Trophoblast cell (in vitro differentiated cells and primary cell): ENCODE results near the gene ADCY5.
"Not testable (repeated sequence)": the region's sequence is repeated elsewhere in the genome, so short reads cannot be mapped to it uniquely, and the experiment has no call there.

ENCODE experiments used
- DNase-seq, 2 donors: peaks; one replicate each; pipeline ENCODE4 v3.0.0-alpha.2; 2016
- H2AFZ ChIP-seq: 2 replicates; pipeline ENCODE4 v1.6.1; 2013; ENCODE audit warnings: low read length, moderate library complexity, mild to moderate bottlenecking; ENCODE audit not compliant: insufficient read depth, poor library complexity
- H2AK5ac ChIP-seq: 2 replicates; pipeline ENCODE4 v1.6.1; 2013; ENCODE audit warnings: mild to moderate bottlenecking, low read length
- H2BK120ac ChIP-seq: 2 replicates; pipeline ENCODE4 v1.6.1; 2013; ENCODE audit warnings: low read length, mild to moderate bottlenecking, moderate library complexity; ENCODE audit not compliant: insufficient read depth, poor library complexity
- H2BK12ac ChIP-seq: 2 replicates; pipeline ENCODE4 v1.6.1; 2013; ENCODE audit warnings: mild to moderate bottlenecking, low read length, moderate library complexity
- H2BK5ac ChIP-seq: 2 replicates; pipeline ENCODE4 v1.6.1; 2013; ENCODE audit warnings: low read length, low read depth, moderate library complexity, mild to moderate bottlenecking; ENCODE audit not compliant: poor library complexity
- H3K14ac ChIP-seq: 2 replicates; pipeline ENCODE4 v1.6.1; 2013; ENCODE audit warnings: mild to moderate bottlenecking, low read length
- H3K18ac ChIP-seq: 2 replicates; pipeline ENCODE4 v1.6.1; 2013; ENCODE audit warnings: mild to moderate bottlenecking, low read length
- H3K23ac ChIP-seq: 2 replicates; pipeline ENCODE4 v1.6.1; 2013; ENCODE audit warnings: low read length
- H3K27ac ChIP-seq: 2 replicates; pipeline ENCODE4 v1.5.1; 2013; ENCODE audit warnings: low read depth, mild to moderate bottlenecking, inconsistent platforms, low read length, moderate library complexity
- H3K27me3 ChIP-seq: 2 replicates; pipeline ENCODE4 v1.6.1; 2013; ENCODE audit warnings: inconsistent platforms, mild to moderate bottlenecking, low read length, moderate library complexity; ENCODE audit not compliant: insufficient read depth
- H3K36me3 ChIP-seq, 2 experiments: 1 replicate in 1 of 2; 2 replicates in 1 of 2; pipeline ENCODE4 v1.6.1; 2013; ENCODE audit warnings: low read length in 2 of 2, mild to moderate bottlenecking in 2 of 2, moderate library complexity in 1 of 2; ENCODE audit not compliant: insufficient read depth in 2 of 2, control insufficient read depth in 1 of 2
- H3K4ac ChIP-seq: 2 replicates; pipeline ENCODE4 v1.6.1; 2013; ENCODE audit warnings: low read depth, mild to moderate bottlenecking, low read length, moderate library complexity
- H3K4me1 ChIP-seq, 2 experiments: 1 replicate in 1 of 2; 2 replicates in 1 of 2; pipeline ENCODE4 v1.6.1; 2013; ENCODE audit warnings: low read length in 2 of 2, mild to moderate bottlenecking in 2 of 2, moderate library complexity in 1 of 2; ENCODE audit not compliant: insufficient read depth in 2 of 2, control insufficient read depth in 1 of 2
- H3K4me2 ChIP-seq: 2 replicates; pipeline ENCODE4 v1.6.1; 2013; ENCODE audit warnings: inconsistent platforms, mild to moderate bottlenecking, low read length, moderate library complexity
- H3K4me3 ChIP-seq: 2 replicates; pipeline ENCODE4 v1.5.1; 2013; ENCODE audit warnings: mild to moderate bottlenecking, low read depth, low read length, inconsistent platforms
- H3K79me1 ChIP-seq: one replicate; pipeline ENCODE4 v1.6.1; 2013; ENCODE audit warnings: low read length
- H3K79me2 ChIP-seq: 2 replicates; pipeline ENCODE4 v1.6.1; 2013; ENCODE audit warnings: low read length, mild to moderate bottlenecking; ENCODE audit not compliant: control insufficient read depth, insufficient read depth, poor library complexity
- H3K9ac ChIP-seq: 2 replicates; pipeline ENCODE4 v1.6.1; 2013; ENCODE audit warnings: mild to moderate bottlenecking, low read length
- H3K9me3 ChIP-seq: 2 replicates; pipeline ENCODE4 v1.6.1; 2013; ENCODE audit warnings: low read depth, mild to moderate bottlenecking, control low read depth, inconsistent platforms, low read length; ENCODE audit not compliant: insufficient read depth
- H4K12ac ChIP-seq: 2 replicates; pipeline ENCODE4 v1.6.1; 2013; ENCODE audit warnings: low read depth, mild to moderate bottlenecking, low read length, moderate library complexity
- H4K8ac ChIP-seq: 2 replicates; pipeline ENCODE4 v1.6.1; 2013; ENCODE audit warnings: low read depth, mild to moderate bottlenecking, low read length, moderate library complexity
- H4K91ac ChIP-seq: one replicate; pipeline ENCODE4 v1.6.1; 2013; ENCODE audit warnings: low read depth, mild to moderate bottlenecking, low read length, moderate library complexity
- WGBS: extraction: QIAGEN DNeasy Blood & Tissue Kit; methylation state at CpG from one replicate; pipeline ENCODE4 v1.1.7; 2013; ENCODE audit warnings: missing lambda C conversion rate; ENCODE audit not compliant: insufficient read length, insufficient coverage; ENCODE audit errors: extremely low coverage; 5-methylcytosine and 5-hydroxymethylcytosine counted together

ADCY5 gene

GRCh38 chr3:123488645-123489347 is 39.9 kb upstream of the ADCY5 start:
- no peak overlapping the region for H4K91ac ChIP-seq
- H2AFZ ChIP-seq, result no peak overlapping the region
- H4K8ac ChIP-seq, result no peak overlapping the region
- no peak overlapping the region for H3K9ac ChIP-seq
- no peak overlapping the region for H2BK5ac ChIP-seq
- no peak overlapping the region for H2BK12ac ChIP-seq
- H3K4me2 ChIP-seq, result no peak overlapping the region
- no peak overlapping the region for H3K14ac ChIP-seq
- no peaks in the 10 kb centered on the region for H3K79me2 ChIP-seq
- H4K12ac ChIP-seq, result no peak overlapping the region
- no peaks in the 10 kb centered on the region for H3K9me3 ChIP-seq
- H3K23ac ChIP-seq, result no peak overlapping the region
- H3K27me3 ChIP-seq, result no peaks in the 10 kb centered on the region
- no CpG with 5 or more reads among the region's 5 CpGs for WGBS
- H2BK120ac ChIP-seq, result no peak overlapping the region
- no peak overlapping the region for H3K18ac ChIP-seq
- no peak overlapping the region for H2AK5ac ChIP-seq
- H3K4me3 ChIP-seq, result no peak overlapping the region
- H3K4ac ChIP-seq, result no peak overlapping the region
- DNase-seq, result no peak
- peaks cover 8 to 10% of the 10 kb centered on the region in 2 experiments for H3K36me3 ChIP-seq
- no peak overlapping the region for H3K27ac ChIP-seq
- no peaks in the 10 kb centered on the region for H3K79me1 ChIP-seq
- H3K4me1 ChIP-seq, result no peaks in the 10 kb centered on the region

DNA sequence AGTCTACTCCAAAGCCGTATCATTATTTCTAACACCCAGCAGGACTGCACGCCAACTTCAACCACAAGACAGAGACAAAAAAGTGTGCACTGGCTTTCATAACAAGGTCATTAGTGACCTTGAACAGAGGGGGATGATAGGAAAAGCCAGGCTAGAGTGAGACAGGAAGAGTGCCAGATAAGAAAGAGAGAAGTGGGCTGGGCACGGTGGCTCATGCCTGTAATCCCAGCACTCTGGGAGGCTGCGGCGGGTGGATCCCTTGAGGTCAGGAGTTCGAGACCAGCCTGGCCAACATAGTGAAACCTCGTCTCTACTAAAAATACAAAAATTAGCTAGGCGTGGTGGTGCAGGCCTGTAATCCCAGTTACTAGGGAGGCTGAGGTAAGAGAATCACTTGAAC is 38.2 kb upstream of the ADCY5 start:
- not testable (repeated sequence) for H2AFZ ChIP-seq, H3K23ac ChIP-seq, H3K14ac ChIP-seq, H3K27me3 ChIP-seq, H2BK5ac ChIP-seq, H2BK12ac ChIP-seq, H3K36me3 ChIP-seq, H3K9me3 ChIP-seq, H3K4me2 ChIP-seq, H3K4me1 ChIP-seq, H3K27ac ChIP-seq, H4K91ac ChIP-seq, H3K9ac ChIP-seq, H3K79me1 ChIP-seq, H3K4me3 ChIP-seq, H4K8ac ChIP-seq, H2BK120ac ChIP-seq, H4K12ac ChIP-seq, H3K18ac ChIP-seq, H2AK5ac ChIP-seq, DNase-seq, H3K79me2 ChIP-seq, H3K4ac ChIP-seq
- WGBS, result no CpG with 5 or more reads among the region's 8 CpGs

DNA sequence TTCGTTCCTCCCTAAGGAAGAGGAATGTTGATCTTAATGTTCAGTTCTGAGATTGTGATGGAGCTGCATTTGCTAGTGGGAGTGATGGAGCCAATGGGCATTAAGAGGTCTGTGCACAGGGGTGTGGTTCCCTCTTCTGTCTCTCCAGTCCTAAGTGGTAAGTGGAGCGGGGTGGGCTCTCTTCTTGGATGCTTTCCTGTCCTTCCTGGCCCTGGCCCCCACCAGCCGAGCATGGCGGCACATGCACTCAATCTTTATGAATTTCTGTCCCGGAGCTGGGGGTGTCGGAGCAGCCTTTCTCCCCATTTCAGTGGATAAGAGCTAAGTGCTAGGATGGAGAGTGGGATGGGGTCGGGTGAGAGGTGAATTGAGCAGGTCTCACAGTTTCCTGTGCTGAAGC is 37.6 kb upstream of the ADCY5 start:
- Histone ChIP-seq H3K4me3 (no peak overlapping the region), H3K14ac (no peak overlapping the region)

GRCh38 chr3:123485551-123485950 is 36.7 kb upstream of the ADCY5 start:
- no peak overlapping the region for H3K27ac ChIP-seq
- H3K9ac ChIP-seq, result no peak overlapping the region
- no peaks in the 10 kb centered on the region for H3K79me2 ChIP-seq
- H4K8ac ChIP-seq, result no peak overlapping the region
- H2AFZ ChIP-seq, result no peak overlapping the region
- H3K4me3 ChIP-seq, result no peak overlapping the region
- H3K14ac ChIP-seq, result no peak overlapping the region
- H3K23ac ChIP-seq, result no peak overlapping the region
- no peaks in the 10 kb centered on the region for H3K9me3 ChIP-seq
- H2AK5ac ChIP-seq, result no peak overlapping the region
- H3K27me3 ChIP-seq, result no peaks in the 10 kb centered on the region
- no peak overlapping the region for H3K4ac ChIP-seq
- no peaks in the 10 kb centered on the region for H3K4me1 ChIP-seq
- WGBS, result no CpG with 5 or more reads among the region's 4 CpGs
- H2BK5ac ChIP-seq, result no peak overlapping the region
- no peak overlapping the region for H2BK120ac ChIP-seq
- H3K36me3 ChIP-seq, result peaks cover 3 to 4% of the 10 kb centered on the region in 2 experiments
- H4K91ac ChIP-seq, result no peak overlapping the region
- DNase-seq, result no peak
- no peak overlapping the region for H3K4me2 ChIP-seq
- no peak overlapping the region for H4K12ac ChIP-seq
- H3K18ac ChIP-seq, result no peak overlapping the region
- H3K79me1 ChIP-seq, result no peaks in the 10 kb centered on the region
- H2BK12ac ChIP-seq, result no peak overlapping the region

More for the DNA sequence above, 37.6 kb upstream of the ADCY5 start:
- Histone ChIP-seq H4K12ac (no peak overlapping the region), H3K79me2 (no peaks in the 10 kb centered on the region), H3K4me1 (no peaks in the 10 kb centered on the region), H3K9me3 (no peaks in the 10 kb centered on the region), H3K36me3 (peaks cover 6 to 8% of the 10 kb centered on the region in 2 experiments), H3K4me2 (no peak overlapping the region), H3K27me3 (no peaks in the 10 kb centered on the region), H2AFZ (no peak overlapping the region), H3K9ac (no peak overlapping the region), H4K91ac (no peak overlapping the region), H2AK5ac (no peak overlapping the region), H3K79me1 (no peaks in the 10 kb centered on the region), H3K18ac (no peak overlapping the region), H3K23ac (no peak overlapping the region), H4K8ac (no peak overlapping the region), H3K4ac (no peak overlapping the region), H3K27ac (no peak overlapping the region), H2BK120ac (no peak overlapping the region), H2BK5ac (no peak overlapping the region), H2BK12ac (no peak overlapping the region)
- no CpG with 5 or more reads among the region's 7 CpGs for WGBS
- no peak for DNase-seq
